HepG2 (cell line): ENCODE measurements around the gene CST11. TPM values are rescaled to one million over a fixed set of nuclear protein-coding genes. Genes with fewer than 3 reads are reported as not detected.

Experiments
- ATAC-seq: fragments of 200-7000 bp; cut with Tn5 transposase; 3 replicates; pipeline ENCODE4 v1.9.1; 2020; ENCODE audit warnings: mild to moderate bottlenecking, moderate library complexity
- BruUV-seq: library from RNA; stranded (reverse); fragments of 400-500 nt; replicated peaks from 2 replicates; lab custom pipeline; 2021; lab: Mats Ljungman, UMichigan
- CTCF ChIA-PET: fragments of 300-600 bp; formaldehyde crosslinking; extraction: SDS; loops from one replicate; lab custom pipeline; 2021; ENCODE audit warnings: low total read pairs, inconsistent platforms, low intra/inter-chr PET ratio; lab: Yijun Ruan, JAX
- POLR2A ChIA-PET: fragments of 350-600 bp; sonication (Branson Sonifier 250); formaldehyde crosslinking; loops from one replicate; lab custom pipeline; 2020; ENCODE audit warnings: antibody characterized with exemption, inconsistent platforms; lab: Yijun Ruan, JAX
- DNase-seq: peaks from one replicate; pipeline ENCODE4 v3.0.0-alpha.2; 2015; ENCODE audit warnings: low spot score
- FAIRE-seq: peaks from 3 replicates; lab custom pipeline; 2011; peaks lifted over from hg19 to GRCh38; lab: Jason Lieb, UNC
- H2AFZ ChIP-seq: one replicate; pipeline ENCODE4 v1.6.1; 2011; ENCODE audit warnings: low read length, inconsistent platforms
- H3K27ac ChIP-seq: fragments of 300-600 bp; 3 replicates; pipeline ENCODE4 v1.8.0; 2011; ENCODE audit warnings: mixed run types, mild to moderate bottlenecking, mixed read lengths, low read length, inconsistent platforms; ENCODE audit not compliant: insufficient read depth; ENCODE audit errors: extremely low read length
- H3K27me3 ChIP-seq, 2 experiments: fragments of 200-600 bp in 1 of 2; 2 replicates in 1 of 2; 3 replicates in 1 of 2; pipeline versions ENCODE4 v1.6.0 to v1.8.0; 2011; ENCODE audit warnings: low read length in 2 of 2, mild to moderate bottlenecking in 2 of 2, moderate library complexity in 2 of 2, inconsistent platforms in 1 of 2; ENCODE audit not compliant: insufficient read depth in 2 of 2, control insufficient read depth in 1 of 2
- H3K36me3 ChIP-seq, 2 experiments: fragments of 200-600 bp in 1 of 2; replicated peaks in 1 of 2; 2 replicates in 1 of 2; 3 replicates in 1 of 2; pipeline versions ENCODE4 v1.5.1 to v1.8.0; 2011; ENCODE audit warnings: low read length in 2 of 2, inconsistent platforms in 1 of 2; ENCODE audit not compliant: insufficient read depth in 2 of 2, control insufficient read depth in 1 of 2
- H3K4me1 ChIP-seq: 2 replicates; pipeline ENCODE4 v1.5.1; 2012; ENCODE audit warnings: low read length, inconsistent platforms; ENCODE audit not compliant: insufficient read depth
- H3K4me2 ChIP-seq: 2 replicates; pipeline ENCODE4 v1.6.0; 2011; ENCODE audit warnings: low read depth, low read length, inconsistent platforms
- H3K4me3 ChIP-seq, 3 experiments: fragments of 200-600 bp in 1 of 3; sonication (generic), shearing (Covaris generic) in 1 of 3; replicated peaks in 1 of 3; 2 replicates each; pipeline ENCODE4 v1.5.1; 2011 to 2016; ENCODE audit warnings: low read length in 3 of 3, inconsistent platforms in 2 of 3, low read depth in 2 of 3, mild to moderate bottlenecking in 2 of 3, control low read depth in 1 of 3, mixed read lengths in 1 of 3; ENCODE audit not compliant: insufficient read depth in 1 of 3
- H3K79me2 ChIP-seq: one replicate; pipeline ENCODE4 v1.6.1; 2011; ENCODE audit warnings: low read length, inconsistent platforms; ENCODE audit not compliant: insufficient read depth
- H3K9ac ChIP-seq: 2 replicates; pipeline ENCODE4 v1.6.0; 2011; ENCODE audit warnings: mild to moderate bottlenecking, low read depth, low read length, inconsistent platforms; ENCODE audit not compliant: insufficient read depth
- H3K9me3 ChIP-seq: 2 replicates; pipeline ENCODE4 v1.5.1; 2012; ENCODE audit warnings: mild to moderate bottlenecking, low read length
- H4K20me1 ChIP-seq: 2 replicates; pipeline ENCODE4 v1.6.0; 2011; ENCODE audit warnings: inconsistent platforms, mild to moderate bottlenecking, low read length, moderate library complexity; ENCODE audit not compliant: insufficient read depth
- ATF5 ChIP-seq: sonication (generic); formaldehyde crosslinking; IDR thresholded peaks from 2 replicates; pipeline ENCODE4 v1.4.0; 2020; ENCODE audit warnings: mild to moderate bottlenecking, low read depth, missing genetic modification reagents
- ELF3 ChIP-seq: IDR thresholded peaks from 2 replicates; pipeline ENCODE4 v1.6.1; 2016; ENCODE audit warnings: missing genetic modification reagents, missing compliant biosample characterization
- FOSL2 ChIP-seq: sonication (generic); formaldehyde crosslinking; IDR thresholded peaks from 2 replicates; pipeline ENCODE4 v1.4.0; 2020; ENCODE audit warnings: missing genetic modification reagents
- KDM1A ChIP-seq: IDR thresholded peaks from 2 replicates; pipeline ENCODE4 v1.6.1; 2016; ENCODE audit warnings: missing compliant biosample characterization
- MIER3 ChIP-seq: IDR thresholded peaks from 2 replicates; pipeline ENCODE4 v1.6.1; 2016; ENCODE audit warnings: missing compliant biosample characterization, borderline replicate concordance
- NR2F6 ChIP-seq, 2 experiments: IDR thresholded peaks; 2 replicates each; pipeline ENCODE4 v1.6.1; 2016; ENCODE audit warnings: antibody characterized with exemption in 1 of 2, mild to moderate bottlenecking in 1 of 2
- PAX8 ChIP-seq: sonication (generic); formaldehyde crosslinking; IDR thresholded peaks from 2 replicates; pipeline ENCODE4 v1.8.0; 2022; ENCODE audit warnings: mild to moderate bottlenecking, missing genetic modification reagents, borderline replicate concordance
- SOX6 ChIP-seq, 2 experiments: fragments of 450-650 bp in 1 of 2; sonication (generic) in 1 of 2; formaldehyde crosslinking in 1 of 2; IDR thresholded peaks; 2 replicates each; pipeline versions ENCODE4 v1.4.0 to v1.6.1; 2017 to 2020; ENCODE audit warnings: antibody characterized with exemption in 1 of 2, mild to moderate bottlenecking in 1 of 2, missing genetic modification reagents in 1 of 2
- SPEN ChIP-seq: sonication (generic); formaldehyde crosslinking; IDR thresholded peaks from 2 replicates; pipeline ENCODE4 v1.5.1; 2020; ENCODE audit warnings: low read depth, mild to moderate bottlenecking, missing genetic modification reagents
- XRCC5 ChIP-seq: fragments of 200-400 bp; formaldehyde crosslinking; optimal IDR thresholded peaks from 2 replicates; pipeline ENCODE3; 2017; ENCODE audit warnings: mild to moderate bottlenecking, low read length
- ZBTB44 ChIP-seq: sonication (generic); formaldehyde crosslinking; IDR thresholded peaks from 2 replicates; pipeline ENCODE4 v1.4.0; 2020; ENCODE audit warnings: missing genetic modification reagents
- ZBTB7A ChIP-seq: sonication (generic); formaldehyde crosslinking; IDR thresholded peaks from 2 replicates; pipeline ENCODE4 v1.8.0; 2022; ENCODE audit warnings: mild to moderate bottlenecking, missing genetic modification reagents
- ZFP82 ChIP-seq: sonication (generic); formaldehyde crosslinking; IDR thresholded peaks from 2 replicates; pipeline ENCODE4 v1.5.1; 2020; ENCODE audit warnings: mild to moderate bottlenecking, missing genetic modification reagents, borderline replicate concordance
- WGBS: methylation state at CpG from one replicate; pipeline ENCODE4 v1.1.6; 2017; ENCODE audit warnings: low lambda C conversion rate; 5-methylcytosine and 5-hydroxymethylcytosine counted together
- in situ Hi-C: cut with HindIII; loops from 2 replicates; pipeline ENCODE4 v1.10.0; 2017; ENCODE audit warnings: low pct_unique_long_range_greater_than_20kb; ENCODE audit not compliant: extremely low pct_ligation_motif_present
- intact Hi-C: fragments of 100-400 bp; cut with micrococcal nuclease; formaldehyde crosslinking; loops from one replicate; pipeline ENCODE4 v1.10.0; 2022; ENCODE audit not compliant: unreplicated experiment
- polyA plus RNA-seq, 8 experiments: library from polyadenylated mRNA; depleted of rRNA in 3 of 8; stranded (reverse) in 7 of 8; unstranded in 1 of 8; fragments of >200 nt; fragmentation: Illumina TruSeq in 4 of 8; extraction: Trizol in 4 of 8; gene quantifications; 2 replicates each; pipeline versions ENCODE4 v1.2.1 to v1.2.3, GENCODE V29; 2011 to 2016; ENCODE audit warnings: low read depth in 4 of 8, missing spikeins in 1 of 8, mixed read lengths in 1 of 8; ENCODE audit not compliant: insufficient read depth in 1 of 8
- total RNA-seq, 5 experiments: library from RNA; depleted of rRNA; stranded (reverse); fragments of >200 nt; fragmentation: Illumina TruSeq; extraction: Trizol; gene quantifications; 2 replicates each; pipeline ENCODE4 v1.2.3, GENCODE V29; 2016; ENCODE audit warnings: low read depth in 1 of 5

CST11 gene
- total and polyA plus RNA-seq, 2 of the 13 experiments (the other 11 are each of a cell fraction or from before 2014, with no cell fraction given), result not detected

GRCh38 chr20:23441850-23442313 is 10.8 kb downstream of the CST11 start (continued):
- no peak for TF ChIP-seq ZBTB44 (CRISPR knock-in tag)
- TF ChIP-seq ATF5, result 0 out of 2 replicates have a peak, but pooled peaks have one; percentile 50
- peak; percentile 56; the same call in 1 of the 2 replicates for TF ChIP-seq MIER3 (CRISPR knock-in tag)
- TF ChIP-seq NR2F6 (IDR thresholded peaks at IDR 0.05), result no peak
- TF ChIP-seq NR2F6 (CRISPR knock-in tag; IDR thresholded peaks at IDR 0.05), result peak; percentile 61
- TF ChIP-seq KDM1A (CRISPR knock-in tag), result peak; percentile 61; the same call in 1 of the 2 replicates
- TF ChIP-seq FOSL2, result peak; percentile 49
- no peak for TF ChIP-seq SOX6 (IDR thresholded peaks at IDR 0.05)
- 0 out of 2 replicates have a peak, but pooled peaks have one; percentile 28 for TF ChIP-seq SOX6 (CRISPR knock-in tag; IDR thresholded peaks at IDR 0.05)
- peak; percentile 75 for TF ChIP-seq ELF3 (CRISPR knock-in tag)
- peak; percentile 81 for TF ChIP-seq XRCC5

GRCh38 chr20:23440004-23440403 is 12.7 kb downstream of the CST11 start:
- no peak for TF ChIP-seq PAX8 (CRISPR knock-in tag)
- TF ChIP-seq ZBTB7A (CRISPR knock-in tag), result no peak
- TF ChIP-seq ZFP82 (CRISPR knock-in tag), result no peak
- TF ChIP-seq SPEN, result no peak
- intact Hi-C loops, result loop anchor here (5.0 kb wide), 1 partner anchor 282 kb away; no protein-coding TSS in a partner anchor
- Histone ChIP-seq H4K20me1 (no peaks in the 10 kb centered on the region), H3K4me3 (no peak overlapping the region), H3K79me2 (no peaks in the 10 kb centered on the region), H2AFZ (no peak overlapping the region), H3K4me2 (no peak overlapping the region), H3K27me3 (peaks cover 0 to 11% of the 10 kb centered on the region in 2 experiments; a peak in 2 of 5 replicates), H3K36me3 (no peaks in the 10 kb centered on the region), H3K9me3 (no peaks in the 10 kb centered on the region), H3K9ac (no peak overlapping the region), H3K27ac (no peak overlapping the region), H3K4me1 (peaks cover 25% of the 10 kb centered on the region)
- no TSS peak for BruUV-seq
- FAIRE-seq, result no peak
- WGBS, result 53% methylated on average over 2 of the region's 2 CpGs
- no peak for DNase-seq
- CTCF ChIA-PET, result interaction anchor here (4.1 kb wide), 1 partner anchor 166 kb away, joined by 71 read pairs; the partner anchor contains the start of gene CST9
- POLR2A ChIA-PET, result no interaction called here
- no peak for ATAC-seq
- in situ Hi-C loops, result loop anchor here (5.0 kb wide), 1 partner anchor 167 kb away; the partner anchor contains the start of gene CST9
